Ureter (tissue), 1 donor: Measurements from ENCODE around the gene CALML4. TPM values are rescaled to one million over a fixed set of nuclear protein-coding genes. Genes with fewer than 3 reads are reported as not detected.
"Not testable (repeated sequence)": the region's sequence is repeated elsewhere in the genome, so short reads cannot be mapped to it uniquely, and the experiment has no call there.

Experiments used
- DNase-seq: peaks from one replicate; pipeline ENCODE4 v3.0.0-alpha.2; 2020; ENCODE audit warnings: low spot score
- total RNA-seq: library from RNA; stranded (reverse); gene quantifications from one replicate; pipeline ENCODE4 v1.2.4, GENCODE V29; 2023
- donor health status: DM: yes; HTN: yes; CAD: no.

CALML4 gene
- total RNA-seq, 1 donor from 2014 or later = 6.3 TPM

DNA sequence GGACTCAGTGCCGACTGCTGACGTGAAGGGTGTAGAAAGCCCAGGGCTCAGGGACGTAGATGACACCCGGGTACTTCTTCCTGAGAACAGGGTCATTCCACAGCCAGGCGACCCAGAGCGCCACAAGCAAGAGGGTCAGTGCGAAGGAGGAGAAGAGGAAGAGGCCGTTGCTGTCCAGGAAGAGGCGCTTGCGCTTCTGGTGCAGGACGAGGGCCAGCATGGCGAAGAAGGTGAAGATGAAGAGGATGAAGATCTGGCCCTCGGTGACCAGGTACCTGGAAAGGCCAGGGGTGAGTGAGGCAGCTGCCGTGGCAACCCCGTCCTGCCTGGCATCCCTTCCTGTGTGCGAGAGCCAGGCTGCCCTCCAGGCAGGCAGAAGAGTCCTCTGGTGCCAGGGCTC lies 3.0 kb upstream of the CALML4 start:
- DNase-seq = peak; percentile 35

DNA sequence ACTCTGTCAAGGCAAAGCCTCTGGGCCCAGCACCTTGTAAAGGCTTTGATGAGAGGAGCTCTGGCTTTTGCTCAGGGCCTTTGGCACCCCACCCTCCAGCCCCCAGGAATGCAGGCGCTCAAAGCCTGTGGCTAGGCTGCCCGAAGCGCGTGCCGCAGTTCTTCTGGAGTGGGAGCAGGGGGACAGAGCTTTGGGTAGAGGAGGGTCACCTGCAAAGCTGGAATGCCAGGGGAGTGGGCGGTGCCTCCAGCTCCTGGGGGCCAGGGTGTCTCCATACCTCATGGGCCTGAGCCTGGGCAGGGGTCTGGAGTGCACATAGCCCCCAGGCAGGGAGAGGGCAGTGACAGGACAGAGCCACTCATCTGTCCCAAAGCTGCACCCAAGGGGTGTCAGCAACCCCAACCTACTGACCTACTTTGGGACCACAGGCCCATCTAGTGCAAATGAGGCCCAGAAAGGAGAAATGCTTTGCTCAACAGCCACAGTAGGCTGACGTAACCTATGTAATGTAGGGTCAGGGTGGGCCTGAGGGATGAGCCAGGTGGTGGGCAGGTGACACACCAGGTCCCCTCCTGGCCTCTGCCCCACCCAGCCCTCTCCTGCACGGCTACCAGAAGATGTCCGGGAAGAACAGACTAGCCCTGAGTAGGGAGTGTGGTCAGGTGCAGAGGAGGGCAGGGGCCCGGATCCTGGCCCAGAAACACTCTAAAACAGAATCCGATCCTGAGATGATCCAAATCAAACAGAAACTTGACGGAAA lies 2.2 kb upstream of the CALML4 start:
- peak; percentile 37 for DNase-seq

DNA sequence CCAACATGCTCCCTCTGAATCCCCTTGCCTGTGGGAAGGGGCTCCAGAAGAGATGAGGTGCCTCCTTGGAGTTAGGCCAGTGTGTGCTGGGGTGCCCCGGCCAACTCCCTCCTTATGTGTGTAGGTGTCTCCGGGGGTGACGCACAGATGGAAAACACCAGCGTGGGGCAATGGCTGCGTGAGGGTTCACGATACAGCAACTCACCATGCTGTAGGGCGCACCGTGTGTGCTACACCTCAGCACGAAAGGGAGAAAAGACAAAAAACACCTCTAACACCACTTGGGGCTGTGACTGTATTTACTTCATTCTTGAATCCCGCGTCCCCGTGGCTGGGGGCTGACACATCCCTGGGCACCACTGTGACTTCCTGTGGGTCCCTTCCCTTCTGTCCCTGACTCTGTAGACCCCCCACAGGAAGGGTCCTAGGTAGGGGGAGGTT lies 1.6 kb upstream of the CALML4 start:
- DNase-seq = peak; percentile 40

DNA sequence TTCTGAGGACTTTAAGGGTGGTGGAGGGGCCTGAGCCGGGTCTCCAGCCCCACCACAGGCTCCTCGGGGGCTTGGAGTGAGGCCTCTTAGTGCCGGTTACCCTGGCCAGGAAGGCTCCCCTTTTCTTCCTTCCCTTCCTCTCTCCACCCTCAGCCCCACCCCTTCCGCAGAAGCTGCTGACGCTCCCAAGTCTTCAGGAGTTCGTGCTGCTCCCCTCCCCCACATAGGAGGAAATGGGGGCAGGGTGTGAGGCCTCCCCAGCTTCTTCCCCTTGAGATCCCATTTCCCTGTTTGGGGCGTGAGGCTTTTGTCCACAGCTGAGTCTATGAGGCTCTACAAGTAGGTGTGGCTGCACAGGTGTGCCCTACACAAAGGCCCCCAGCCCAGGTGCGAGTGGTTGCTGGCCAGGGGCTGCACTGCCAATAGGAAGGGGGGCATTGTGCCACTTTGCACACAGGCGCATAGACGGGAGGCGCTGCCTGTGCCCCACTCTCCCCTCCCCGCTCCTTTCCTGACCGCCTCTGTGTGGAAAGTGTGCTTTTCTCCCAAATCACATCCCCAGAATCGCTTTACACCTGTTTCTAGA lies 915 bp upstream of the CALML4 start:
- no peak for DNase-seq

DNA sequence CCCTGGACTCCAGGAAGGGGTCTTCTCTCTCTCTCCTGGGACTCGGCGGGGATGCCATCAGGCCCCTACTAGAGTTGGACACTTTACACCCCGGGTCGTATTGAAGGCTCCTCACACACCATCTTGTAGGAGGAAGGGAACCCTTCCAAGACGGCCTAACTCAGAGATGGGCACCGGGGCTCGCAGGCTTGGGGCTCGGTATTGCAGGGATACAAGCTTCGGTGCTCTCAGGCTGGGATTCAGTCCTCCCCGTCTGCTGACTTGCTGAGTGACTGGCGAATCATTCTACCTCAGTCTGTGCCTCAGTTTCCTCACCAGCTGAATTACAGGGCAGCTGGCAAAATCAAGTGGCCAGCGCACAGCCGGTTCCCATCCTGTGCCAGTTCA lies 419 bp upstream of the CALML4 start:
- DNase-seq = no peak

DNA sequence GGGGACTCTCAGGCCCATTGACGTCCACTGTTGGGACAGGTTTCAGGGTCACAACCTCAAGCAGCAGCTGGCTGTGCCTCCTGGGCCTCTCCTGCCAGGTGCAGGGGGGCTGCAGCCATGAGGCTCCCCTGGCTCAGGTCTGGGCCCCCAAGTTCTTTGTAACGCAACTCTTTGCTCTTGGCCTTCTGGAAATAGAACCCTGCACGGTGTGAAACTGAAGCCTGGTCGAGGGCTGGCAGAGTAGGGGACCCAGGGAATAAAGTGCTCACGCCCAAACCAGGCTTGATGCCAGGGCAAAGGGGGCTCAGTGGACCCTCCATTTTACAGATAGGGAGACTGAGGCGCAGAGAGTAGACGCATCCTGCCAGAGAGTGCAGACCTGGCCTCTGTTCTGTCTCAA lies 771 bp downstream of the CALML4 start:
- no peak for DNase-seq

DNA sequence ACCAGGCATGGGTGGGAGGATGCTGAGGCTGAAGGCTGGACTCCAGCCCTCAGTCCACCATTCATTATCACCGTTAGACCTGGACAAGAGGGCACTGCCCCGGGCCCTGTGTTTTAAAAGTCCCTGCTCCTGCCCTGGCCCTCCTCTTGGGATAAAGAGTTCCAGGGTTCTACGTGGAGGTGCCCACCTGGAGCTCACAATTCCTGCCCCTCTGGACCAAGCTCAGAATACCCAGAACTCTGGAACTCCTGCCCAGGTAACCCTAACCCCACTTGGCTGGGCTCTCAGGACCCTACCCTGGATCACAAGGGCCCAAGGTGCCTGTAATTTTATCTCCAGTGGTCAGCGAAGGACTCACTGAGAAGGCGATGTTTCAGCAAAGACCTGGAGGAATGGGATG lies 1.2 kb downstream of the CALML4 start:
- no peak for DNase-seq

DNA sequence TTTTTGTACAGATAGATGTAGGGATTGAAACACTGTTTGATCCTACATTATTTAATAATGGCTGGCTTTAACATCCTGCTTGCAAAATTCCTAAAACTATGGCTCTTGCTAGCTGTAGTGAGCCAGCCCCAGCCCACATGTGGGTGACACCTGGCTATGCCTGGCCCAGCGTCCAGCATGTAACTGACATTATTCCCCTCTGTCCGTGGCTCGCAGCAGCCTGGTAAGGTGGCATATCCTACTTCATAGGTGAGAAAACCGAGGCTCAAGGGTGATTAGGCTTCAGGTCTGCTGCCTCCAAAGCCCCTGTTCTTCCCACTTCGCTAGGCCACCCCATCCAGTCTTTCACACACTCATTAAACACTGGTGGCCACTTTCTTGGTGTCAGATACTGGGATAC lies 1.6 kb downstream of the CALML4 start:
- no peak for DNase-seq

DNA sequence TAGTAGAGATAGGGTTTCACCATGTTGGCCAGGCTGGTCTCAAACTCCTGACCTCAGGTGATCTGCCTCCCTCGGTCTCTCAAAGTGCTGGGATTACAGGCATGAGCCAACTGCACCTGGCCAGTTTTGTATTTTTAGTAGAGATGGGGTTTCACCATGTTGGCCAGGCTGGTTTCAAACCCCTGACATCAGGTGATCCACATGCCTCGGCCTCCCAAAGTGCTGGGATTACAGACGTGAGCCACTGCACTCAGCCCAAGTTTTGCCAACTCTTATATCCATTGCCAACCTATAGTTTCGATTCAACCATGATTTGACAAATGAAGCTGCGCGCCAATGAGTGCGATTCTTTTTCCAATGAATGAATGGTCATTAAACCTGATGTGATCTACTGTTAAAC lies 2.1 kb downstream of the CALML4 start:
- not testable (repeated sequence) for DNase-seq

DNA sequence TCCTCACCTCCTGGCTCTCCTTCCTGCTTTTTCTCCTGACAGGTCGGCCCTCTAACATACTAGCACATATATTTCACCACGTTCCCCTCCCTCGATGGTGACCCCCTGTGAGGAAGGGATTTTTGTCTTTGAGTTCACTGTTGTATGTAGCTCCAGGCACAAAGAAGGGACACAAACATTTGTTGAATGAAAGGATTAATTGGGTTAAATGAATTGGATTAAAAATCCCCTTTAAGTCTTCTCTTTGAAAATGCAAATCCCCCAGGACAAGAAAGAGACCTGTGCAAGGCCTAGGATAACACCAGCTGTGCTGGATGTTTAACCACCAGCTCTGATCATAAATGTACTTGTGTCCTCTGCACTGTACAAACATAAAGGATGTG lies 3.3 kb downstream of the CALML4 start:
- DNase-seq = no peak

DNA sequence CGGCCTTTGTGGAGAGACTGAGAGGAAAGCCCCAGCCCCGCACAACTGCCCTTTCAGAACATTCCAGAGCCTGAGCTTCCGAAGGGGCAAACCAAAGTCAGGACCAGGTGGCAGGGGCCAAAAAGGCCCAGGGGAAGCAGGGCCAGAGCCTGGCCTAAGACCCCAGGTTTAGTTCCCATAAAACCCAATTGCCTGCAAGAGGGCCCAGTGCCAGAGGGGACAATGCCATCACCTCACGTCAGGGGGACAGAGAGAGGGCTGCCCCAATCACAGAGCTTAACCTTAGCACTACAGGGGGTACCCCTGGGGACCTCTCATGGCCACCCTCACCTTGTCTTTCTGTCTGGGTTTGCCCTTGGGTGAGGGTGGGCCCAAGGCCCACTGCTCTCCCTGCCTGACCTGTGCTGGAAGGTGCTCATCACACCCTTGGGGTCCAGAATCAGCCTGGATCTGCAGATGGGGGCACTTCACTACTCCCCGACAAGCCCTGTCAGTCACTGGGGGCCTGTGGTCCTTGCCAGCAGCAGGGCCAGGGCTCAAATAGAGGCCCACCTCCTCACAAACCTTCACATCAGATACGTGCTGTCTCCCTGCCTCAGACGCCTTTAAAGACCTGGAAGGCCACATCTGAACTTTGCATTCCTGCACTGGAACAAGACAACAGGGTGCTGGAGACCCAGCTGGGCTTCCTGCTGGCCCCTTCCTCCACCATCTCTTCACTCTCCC lies 3.8 kb downstream of the CALML4 start:
- no peak for DNase-seq

DNA sequence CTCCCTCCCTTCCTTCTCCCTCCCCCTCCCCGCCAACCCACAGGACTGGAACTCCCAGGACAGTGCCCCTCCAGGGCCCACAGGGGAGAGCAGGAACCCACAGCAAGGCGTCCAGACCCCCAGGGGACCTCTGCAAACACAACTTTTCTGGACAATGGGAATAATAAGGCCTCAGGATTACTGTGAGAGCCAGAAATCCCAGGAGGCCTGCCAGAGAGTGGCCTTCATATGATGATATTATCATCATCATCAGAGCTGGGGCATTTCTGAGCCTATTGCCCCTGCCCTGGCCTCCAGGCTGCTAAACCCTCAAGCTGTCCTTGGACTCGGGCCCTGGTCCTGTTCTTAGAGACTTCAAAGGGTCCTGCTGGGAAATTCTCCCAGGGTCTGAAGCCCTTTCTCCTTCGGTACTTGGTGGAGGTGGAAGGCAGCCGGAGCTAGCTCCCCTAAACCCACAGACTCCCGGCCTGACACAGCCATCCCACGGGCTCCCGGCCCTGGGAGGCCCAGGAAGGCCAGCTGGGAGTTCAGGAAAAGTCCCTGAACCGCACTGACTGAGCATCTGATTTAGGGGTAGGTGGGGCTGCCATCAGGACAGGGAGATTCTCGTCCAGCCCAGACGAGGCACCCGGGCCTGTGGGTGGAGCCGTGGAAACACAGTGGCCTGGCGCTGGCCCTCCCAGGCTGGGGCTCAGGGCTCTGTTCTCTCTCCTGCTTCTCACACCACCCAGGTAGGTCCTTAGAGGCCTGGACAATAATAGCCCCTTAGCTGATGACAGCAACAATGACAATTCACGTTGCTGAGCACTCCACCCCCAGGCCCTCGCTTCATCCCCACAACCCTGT lies 4.9 kb downstream of the CALML4 start:
- no peak for DNase-seq

DNA sequence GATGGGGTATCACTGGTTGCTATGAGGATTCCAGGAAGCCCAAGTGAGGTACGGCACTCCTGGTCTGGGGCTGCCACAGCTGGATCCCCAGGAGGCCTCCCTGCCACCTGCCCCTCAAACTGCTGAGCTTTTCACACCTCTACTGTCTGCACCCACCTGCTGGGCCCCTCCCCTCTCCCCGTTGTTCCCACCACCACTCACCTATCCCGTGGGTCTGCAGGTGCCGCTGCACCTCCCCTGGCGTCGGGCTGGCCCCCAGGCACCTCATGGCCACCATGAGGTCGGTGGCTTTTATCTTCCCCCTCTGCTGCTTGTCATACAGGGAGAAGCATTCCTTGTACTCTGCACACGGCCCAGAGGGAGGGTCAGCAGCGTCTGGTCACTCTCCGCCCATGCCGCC lies 5.8 kb downstream of the CALML4 start:
- DNase-seq = no peak

DNA sequence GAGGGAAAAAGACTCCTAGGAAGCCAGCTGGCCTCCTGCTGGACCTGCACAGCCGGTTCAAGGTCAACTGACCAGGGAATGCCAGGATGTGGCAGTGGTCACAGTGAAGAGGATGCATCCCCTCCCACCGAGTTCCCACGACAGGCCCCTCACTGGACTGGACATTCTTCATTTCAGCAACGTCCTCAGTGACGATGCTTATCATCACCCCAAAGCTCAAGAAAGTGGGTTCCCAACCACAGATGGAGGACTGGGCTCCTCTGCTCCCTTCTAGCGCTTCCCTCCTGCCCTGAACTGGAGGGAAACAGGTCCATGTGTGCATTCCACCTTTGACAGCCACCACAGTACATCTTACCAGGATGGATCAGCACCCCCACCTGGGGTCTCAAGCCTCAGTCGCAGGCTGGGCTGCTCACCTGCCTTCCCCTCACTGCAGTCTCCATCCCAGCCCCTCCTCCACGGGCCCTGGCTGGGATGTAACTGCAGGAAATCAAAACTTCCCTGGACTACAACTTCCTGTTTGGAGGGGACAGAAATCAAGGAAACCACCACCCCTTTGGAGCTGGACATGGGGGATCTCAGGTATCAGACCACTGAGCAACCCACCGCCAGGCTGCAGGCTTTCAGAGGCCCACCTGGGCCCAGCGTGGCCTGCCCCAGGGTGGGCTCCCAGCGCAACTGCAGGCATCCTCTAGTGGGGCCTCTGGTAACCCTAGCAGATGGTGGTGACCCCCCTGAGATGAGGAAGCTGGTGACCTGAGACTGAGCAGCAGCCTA lies 7.3 kb downstream of the CALML4 start:
- DNase-seq = no peak

DNA sequence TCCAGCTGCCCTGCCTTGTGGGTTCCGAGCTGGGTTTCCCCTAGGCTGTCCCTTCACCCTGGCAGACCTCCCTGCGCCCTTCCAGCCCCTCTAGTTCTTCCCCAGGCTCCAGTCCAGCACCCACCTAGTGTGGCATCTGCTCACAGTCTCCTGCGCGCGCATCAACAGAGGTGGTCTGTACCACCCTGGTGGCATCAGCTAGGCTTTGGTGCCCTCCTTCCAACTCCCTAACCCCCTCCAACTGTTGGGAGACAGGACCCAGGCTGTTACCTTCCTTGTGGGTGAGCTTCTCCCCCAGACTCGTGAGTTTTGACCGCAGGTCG lies 8.0 kb downstream of the CALML4 start:
- no peak for DNase-seq

DNA sequence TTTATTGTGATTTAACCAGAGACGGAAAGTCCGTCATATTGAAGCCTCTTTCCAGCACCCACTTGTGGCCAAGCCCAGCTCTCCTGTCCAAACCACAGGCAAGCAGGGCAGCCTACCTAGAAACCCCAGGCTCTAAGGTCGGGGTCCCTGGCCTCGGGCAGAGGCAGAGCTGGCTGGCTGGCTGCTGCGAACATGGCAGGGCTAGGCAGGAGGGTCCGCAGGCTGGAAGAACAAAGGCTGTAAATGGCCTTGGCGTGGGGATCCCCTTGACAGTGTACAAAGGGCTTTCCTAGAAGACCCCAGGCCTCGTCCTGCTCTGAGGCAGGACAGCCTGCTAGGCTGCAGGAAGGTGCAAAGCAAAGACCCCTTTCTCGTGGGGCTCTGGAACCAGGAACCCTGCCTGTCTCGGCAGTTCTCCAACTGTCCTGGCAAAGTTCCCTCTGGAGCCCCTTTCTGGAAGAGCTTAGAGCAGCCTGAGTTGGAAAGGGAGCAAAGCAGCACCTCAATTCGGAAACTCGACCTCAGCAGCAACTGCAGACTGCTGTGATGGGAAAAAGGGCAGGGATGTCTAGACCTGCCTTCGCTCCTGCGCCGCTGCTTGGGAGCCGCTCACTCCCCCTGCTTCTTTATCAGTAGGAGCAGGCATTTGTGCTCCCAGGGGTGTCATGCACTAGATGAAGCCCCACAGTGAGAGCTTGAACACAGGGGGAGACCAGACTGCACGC lies 8.5 kb downstream of the CALML4 start:
- DNase-seq = no peak

DNA sequence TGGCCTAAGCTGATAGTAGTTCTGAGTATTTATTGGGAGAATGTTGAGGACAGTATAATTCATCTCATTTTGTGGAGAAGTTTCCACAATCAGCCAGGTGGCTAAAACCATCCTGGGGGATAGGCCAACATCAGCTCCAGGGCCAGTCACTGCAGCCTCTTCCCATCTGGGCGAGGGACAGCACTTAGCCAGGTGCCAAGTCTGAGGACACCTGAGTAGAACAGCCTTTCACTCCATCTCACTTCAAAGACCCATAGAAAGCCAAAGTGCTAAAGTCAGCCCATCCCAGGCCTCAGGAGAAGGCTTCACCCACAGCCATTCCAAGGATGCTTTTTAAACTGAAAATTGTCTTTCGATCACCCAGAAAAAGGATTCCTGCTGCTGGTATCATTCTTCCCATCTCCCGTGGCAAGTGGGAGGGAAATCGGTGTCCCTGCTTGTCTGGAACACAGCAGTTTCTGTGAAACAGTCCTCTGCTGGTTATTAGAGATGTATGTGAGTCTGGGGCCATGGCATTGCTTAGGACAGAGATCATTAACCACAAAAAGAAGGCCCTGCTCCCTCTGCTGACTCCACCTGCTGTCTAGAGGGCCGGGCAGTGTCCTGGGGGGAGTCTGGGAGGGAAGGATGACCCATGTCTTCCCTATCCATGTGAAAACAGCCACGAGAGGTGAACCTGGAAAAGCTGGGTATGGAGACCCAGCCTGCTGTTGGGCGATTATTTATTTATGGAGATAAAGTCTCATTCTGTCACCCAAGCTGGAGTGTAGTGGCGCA lies 9.6 kb downstream of the CALML4 start:
- DNase-seq = no peak

DNA sequence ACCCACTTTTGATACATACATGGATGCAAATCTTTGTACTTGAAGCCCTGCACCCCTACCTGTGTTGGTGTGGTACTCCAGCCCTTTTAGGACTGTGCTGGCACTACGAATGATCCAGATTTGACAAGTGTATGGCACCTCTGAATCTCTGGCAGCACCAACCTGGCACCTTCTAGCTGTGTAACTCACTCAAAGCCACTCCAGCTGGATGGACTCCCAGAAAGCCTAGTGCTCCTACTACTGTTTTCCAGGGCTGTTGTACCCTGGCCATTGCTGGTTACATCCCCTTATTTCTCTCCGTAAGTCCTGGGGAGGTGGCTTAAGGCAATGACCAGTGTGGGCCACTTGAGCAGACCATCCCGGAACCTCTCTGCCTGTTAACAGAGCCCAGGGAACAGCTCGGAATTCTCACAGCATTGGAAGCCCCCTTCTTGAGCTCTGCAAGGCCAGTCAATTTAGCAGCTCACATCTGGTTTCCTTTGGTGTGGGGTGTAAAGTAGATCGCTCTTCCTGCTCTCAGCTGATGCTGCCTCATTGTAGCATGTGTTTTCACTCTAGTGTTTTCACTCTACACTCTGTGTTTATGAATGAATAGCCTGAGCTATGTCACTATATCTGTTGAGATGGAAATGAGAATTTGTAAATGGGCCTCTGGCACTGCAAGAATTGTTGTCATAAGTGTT lies 12.2 kb downstream of the CALML4 start:
- no peak for DNase-seq

DNA sequence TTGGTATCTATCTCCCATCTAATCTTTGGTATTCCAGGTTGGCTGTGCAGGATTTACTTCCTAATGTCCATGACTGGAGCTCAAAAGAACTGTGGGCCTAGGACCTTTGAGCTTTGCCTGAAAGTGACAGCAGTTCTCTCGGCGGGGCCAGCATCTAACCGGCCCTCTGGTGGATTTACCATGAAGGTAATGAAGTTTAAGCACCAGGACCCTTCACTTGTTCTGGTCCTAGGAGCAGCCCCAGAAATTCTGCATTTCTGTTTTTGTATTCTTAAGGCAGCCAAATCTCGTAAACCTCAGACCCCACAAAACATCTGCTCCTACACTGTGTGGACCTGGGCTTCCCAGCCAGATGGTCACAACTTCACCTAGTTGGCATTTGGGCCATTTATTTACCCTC lies 13.0 kb downstream of the CALML4 start:
- no peak for DNase-seq

DNA sequence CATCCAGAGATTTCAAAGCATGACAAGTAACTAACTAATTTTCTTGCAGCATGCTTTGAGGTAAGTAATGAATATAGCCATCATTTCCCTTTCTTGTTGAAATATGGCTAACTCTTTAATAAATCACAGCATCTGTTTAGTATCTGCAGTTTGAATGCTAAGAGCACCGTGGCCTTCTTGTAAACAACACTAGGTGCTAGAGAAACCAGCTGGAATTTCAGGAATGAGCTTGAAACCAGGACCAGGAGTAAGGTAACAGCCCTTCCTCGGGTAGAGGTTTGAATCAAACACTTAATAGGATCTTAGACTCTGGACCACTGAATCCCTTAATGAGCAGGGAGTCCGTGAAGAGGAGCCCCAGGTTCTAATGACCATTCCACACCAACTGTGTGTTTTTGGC lies 13.6 kb downstream of the CALML4 start:
- no peak for DNase-seq
